Measurements from ENCODE around the gene VARS2. TPM values are rescaled to one million over a fixed set of nuclear protein-coding genes. Genes with fewer than 3 reads are reported as not detected.
"Not testable (repeated sequence)": the region's sequence is repeated elsewhere in the genome, so short reads cannot be mapped to it uniquely, and the experiment has no call there.

Gene VARS2
- polyA plus RNA-seq, 6 donors from 2014 or later = 1.2 to 28.4 (median 19.4) TPM

DNA sequence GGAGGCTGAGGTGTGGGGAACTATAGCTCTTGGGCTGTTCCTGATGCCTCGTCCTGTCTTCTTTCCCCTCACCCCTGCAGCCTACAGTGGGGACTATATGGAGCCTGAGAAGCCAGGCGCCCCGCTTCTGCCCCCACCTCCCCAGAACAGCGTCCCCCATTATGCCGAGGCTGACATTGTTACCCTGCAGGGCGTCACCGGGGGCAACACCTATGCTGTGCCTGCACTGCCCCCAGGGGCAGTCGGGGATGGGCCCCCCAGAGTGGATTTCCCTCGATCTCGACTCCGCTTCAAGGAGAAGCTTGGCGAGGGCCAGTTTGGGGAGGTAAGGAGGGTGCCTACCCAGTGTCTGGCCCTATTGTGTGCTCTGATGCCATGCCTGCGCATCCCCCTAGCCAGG is 17.5 kb upstream of the VARS2 start:
- Mint-ChIP-seq H3K9me3 (no peaks in the 10 kb centered on the region), H3K4me1 (peaks cover 0 to 15% (median 8%) of the 10 kb centered on the region in 3 donors), H3K27ac (peak overlapping the region in 1 of 6 donors; percentile 7), H3K27me3 (no peaks in the 10 kb centered on the region), H3K36me3 (peaks cover 9 to 42% of the 10 kb centered on the region in 2 donors), H3K4me3 (no peak overlapping the region)
- ATAC-seq (ENCODE audit: low read depth in 2 of 2) (no peak), DNase-seq (no peak)

DNA sequence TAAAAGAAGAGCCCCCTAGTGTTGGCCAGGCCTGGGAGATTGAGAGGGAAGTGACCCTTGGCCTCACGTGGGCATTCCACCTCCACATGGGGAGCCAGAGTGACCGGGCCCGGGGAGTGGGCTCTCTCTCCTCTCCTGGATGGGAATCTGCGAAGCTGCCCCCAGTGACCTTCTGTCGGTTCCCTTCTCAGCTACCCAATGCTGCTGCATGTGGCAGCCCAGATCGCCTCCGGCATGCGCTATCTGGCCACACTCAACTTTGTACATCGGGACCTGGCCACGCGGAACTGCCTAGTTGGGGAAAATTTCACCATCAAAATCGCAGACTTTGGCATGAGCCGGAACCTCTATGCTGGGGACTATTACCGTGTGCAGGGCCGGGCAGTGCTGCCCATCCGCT is 16.2 kb upstream of the VARS2 start:
- DNase-seq = no peak
- Mint-ChIP-seq H3K27me3 (no peaks in the 10 kb centered on the region), H3K27ac (no peak overlapping the region), H3K36me3 (peaks cover 5 to 35% of the 10 kb centered on the region in 2 donors), H3K4me1 (peaks cover 8 to 20% (median 16%) of the 10 kb centered on the region in 3 donors), H3K4me3 (no peak overlapping the region), H3K9me3 (no peaks in the 10 kb centered on the region)
- no peak for ATAC-seq (ENCODE audit: low read depth in 2 of 2)

DNA sequence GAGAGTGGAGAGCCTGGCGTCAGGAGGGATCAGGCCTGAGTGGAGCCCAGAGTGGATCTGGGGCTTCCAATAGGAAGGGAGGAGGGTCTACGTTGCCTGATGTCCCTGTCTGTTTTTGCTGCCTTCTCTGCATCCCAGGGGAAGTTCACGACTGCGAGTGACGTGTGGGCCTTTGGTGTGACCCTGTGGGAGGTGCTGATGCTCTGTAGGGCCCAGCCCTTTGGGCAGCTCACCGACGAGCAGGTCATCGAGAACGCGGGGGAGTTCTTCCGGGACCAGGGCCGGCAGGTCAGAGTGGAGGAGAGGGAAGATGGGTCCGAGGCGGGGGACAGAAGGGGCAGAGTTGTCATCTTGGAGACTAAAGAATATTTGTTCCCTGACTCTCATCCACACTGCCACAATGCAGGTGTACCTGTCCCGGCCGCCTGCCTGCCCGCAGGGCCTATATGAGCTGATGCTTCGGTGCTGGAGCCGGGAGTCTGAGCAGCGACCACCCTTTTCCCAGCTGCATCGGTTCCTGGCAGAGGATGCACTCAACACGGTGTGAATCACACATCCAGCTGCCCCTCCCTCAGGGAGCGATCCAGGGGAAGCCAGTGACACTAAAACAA is 15.2 kb upstream of the VARS2 start:
- peak overlapping the region in 2 of 6 donors; percentile 15 to 96 for H3K27ac Mint-ChIP-seq
- H3K36me3 Mint-ChIP-seq = peaks cover 5 to 31% of the 10 kb centered on the region in 2 donors
- peak overlapping the region in 1 of 8 donors; percentile 15 for H3K4me3 Mint-ChIP-seq
- no peak for ATAC-seq (ENCODE audit: low read depth in 2 of 2)
- peaks cover 11 to 28% (median 17%) of the 10 kb centered on the region in 3 donors for H3K4me1 Mint-ChIP-seq
- no peaks in the 10 kb centered on the region for H3K9me3 Mint-ChIP-seq
- DNase-seq = no peak
- no peaks in the 10 kb centered on the region for H3K27me3 Mint-ChIP-seq

DNA sequence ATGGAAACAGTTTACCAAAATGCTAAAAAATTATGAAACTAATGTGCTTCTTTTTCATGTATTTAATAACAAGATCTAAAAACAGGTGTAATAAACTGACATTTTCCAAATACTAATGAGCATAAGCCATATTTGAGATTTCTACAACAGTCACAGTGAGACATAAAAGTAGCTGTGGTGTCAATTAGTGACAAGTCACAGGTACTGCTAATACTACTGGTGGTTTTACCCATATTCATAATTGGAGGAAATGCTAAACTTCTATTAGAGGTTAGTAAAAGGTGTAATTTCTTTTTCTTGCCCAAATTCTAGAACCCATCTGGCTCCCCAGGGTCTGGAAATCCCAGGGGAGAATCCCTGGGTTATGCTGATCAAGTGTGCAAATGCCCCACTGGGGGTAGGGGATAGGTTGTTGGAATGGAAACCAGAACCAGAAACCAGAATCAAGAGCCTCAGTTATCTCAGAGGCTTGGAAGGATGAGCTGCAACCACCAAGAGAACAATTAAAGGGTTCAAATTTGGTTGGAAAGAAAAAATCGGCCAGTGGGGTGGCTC is 13.1 kb upstream of the VARS2 start:
- peak overlapping the region in 1 of 6 donors; percentile 7 for H3K27ac Mint-ChIP-seq
- ATAC-seq (ENCODE audit: low read depth in 2 of 2) = no peak
- peaks cover 10 to 30% (median 11%) of the 10 kb centered on the region in 3 donors for H3K4me1 Mint-ChIP-seq

DNA sequence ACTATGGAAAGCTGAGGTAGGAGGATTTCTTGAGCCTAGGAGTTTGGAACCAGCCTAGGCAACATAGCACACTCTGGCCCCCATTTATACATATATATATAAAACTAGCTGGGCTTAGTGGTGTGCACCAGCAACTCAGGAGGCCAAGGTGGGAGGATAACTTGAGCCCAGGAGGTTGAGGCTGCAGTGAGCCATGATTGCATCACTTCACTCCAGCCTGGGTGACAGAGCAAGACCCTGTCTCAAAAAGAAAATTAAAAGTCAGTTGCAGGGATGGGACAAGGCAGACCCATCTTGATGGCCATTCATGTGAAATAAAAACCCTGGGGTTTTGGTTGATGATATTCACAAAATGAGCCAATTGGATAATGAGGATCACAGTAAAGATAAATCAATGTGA is 12.6 kb upstream of the VARS2 start:
- peaks cover 0 to 10% of the 10 kb centered on the region in 2 donors for H3K36me3 Mint-ChIP-seq
- H3K27me3 Mint-ChIP-seq = no peaks in the 10 kb centered on the region
- H3K4me3 Mint-ChIP-seq = no peak overlapping the region
- H3K27ac Mint-ChIP-seq = no peak overlapping the region
- ATAC-seq (ENCODE audit: low read depth in 2 of 2) = no peak
- H3K9me3 Mint-ChIP-seq = no peaks in the 10 kb centered on the region
- DNase-seq = no peak
- H3K4me1 Mint-ChIP-seq = peaks cover 8 to 31% (median 11%) of the 10 kb centered on the region in 3 donors

More for the DNA sequence above, 13.1 kb upstream of the VARS2 start:
- no peaks in the 10 kb centered on the region for H3K27me3 Mint-ChIP-seq
- DNase-seq = no peak
- H3K36me3 Mint-ChIP-seq = peaks cover 0 to 13% of the 10 kb centered on the region in 2 donors
- peak overlapping the region in 1 of 8 donors; percentile 5 for H3K4me3 Mint-ChIP-seq
- no peaks in the 10 kb centered on the region for H3K9me3 Mint-ChIP-seq

DNA sequence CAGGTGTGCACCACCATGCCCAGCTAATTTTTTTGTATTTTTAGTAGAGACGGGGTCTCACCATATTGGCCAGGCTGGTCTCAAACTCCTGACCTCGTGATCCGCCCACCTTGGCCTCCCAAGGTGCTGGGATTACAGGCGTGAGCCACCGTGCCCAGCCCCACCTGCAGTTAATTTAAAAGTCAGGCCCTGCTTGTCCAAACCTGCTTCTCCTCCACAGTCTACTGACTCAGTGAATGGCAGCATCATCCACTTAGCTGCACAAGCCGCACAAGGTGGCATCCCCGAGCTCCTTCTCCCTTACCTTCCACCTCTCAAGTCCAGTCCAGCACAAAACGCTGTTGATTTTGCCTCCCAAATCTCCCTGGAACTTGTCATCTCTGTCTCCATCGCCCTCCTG is 11.8 kb upstream of the VARS2 start:
- H3K4me1 Mint-ChIP-seq = peaks cover 8 to 34% (median 11%) of the 10 kb centered on the region in 3 donors
- H3K27ac Mint-ChIP-seq = peak overlapping the region in 3 of 6 donors; percentile 6 to 84 (median 34)
- H3K4me3 Mint-ChIP-seq = peak overlapping the region in 6 of 8 donors; percentile 13 to 86 (median 60)
- not testable (repeated sequence) for H3K36me3 Mint-ChIP-seq; ATAC-seq (ENCODE audit: low read depth in 2 of 2); H3K9me3 Mint-ChIP-seq; DNase-seq; H3K27me3 Mint-ChIP-seq

DNA sequence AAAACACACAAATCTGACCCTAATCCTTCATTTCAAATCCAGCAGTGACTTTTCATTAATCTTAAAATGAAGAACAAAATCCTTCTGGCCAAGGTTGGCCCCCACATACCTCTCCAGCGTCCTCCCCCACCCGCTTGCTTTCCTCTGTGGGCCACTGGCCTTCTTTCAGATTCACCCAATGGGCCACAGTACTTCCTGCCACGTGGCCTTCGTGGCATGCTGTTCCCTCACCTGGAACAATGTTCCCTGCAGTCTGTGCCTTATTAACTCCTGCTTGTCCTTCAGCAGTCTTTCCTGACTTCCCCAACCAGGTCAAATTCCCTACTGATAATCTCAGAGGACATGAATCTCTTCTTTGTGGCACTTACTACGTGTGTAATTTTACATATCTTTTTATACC is 11.3 kb upstream of the VARS2 start:
- ATAC-seq (ENCODE audit: low read depth in 2 of 2) (peak in 1 of 2 donors; percentile 20), DNase-seq (no peak)
- H3K27ac Mint-ChIP-seq = peak overlapping the region in 4 of 6 donors; percentile 6 to 71 (median 45)
- no peaks in the 10 kb centered on the region for H3K27me3 Mint-ChIP-seq
- peaks cover 9 to 39% (median 12%) of the 10 kb centered on the region in 3 donors for H3K4me1 Mint-ChIP-seq
- no peaks in the 10 kb centered on the region for H3K9me3 Mint-ChIP-seq
- H3K36me3 Mint-ChIP-seq = peaks cover 0 to 10% of the 10 kb centered on the region in 2 donors
- H3K4me3 Mint-ChIP-seq = peak overlapping the region in 6 of 8 donors; percentile 13 to 86 (median 60)

DNA sequence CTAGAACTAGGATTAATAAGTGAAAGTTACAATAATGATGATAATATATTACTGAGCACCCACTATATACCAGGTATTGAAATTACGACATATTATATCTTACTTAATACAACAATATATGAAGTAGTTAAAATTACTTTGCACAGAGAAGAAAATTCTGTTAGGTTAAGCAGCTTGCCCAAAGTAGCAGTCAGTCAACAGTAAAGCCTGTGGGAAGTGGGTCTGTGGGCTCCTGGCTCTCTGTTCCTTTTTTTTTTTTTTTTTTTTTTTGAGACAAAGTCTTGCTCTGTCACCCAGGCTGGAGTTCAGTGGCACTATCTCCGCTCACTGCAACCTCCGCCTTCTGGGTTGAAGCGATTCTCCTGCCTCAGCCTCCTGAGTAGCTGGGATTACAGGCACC is 10.8 kb upstream of the VARS2 start:
- Mint-ChIP-seq H3K9me3 (no peaks in the 10 kb centered on the region), H3K36me3 (peaks cover 0 to 7% of the 10 kb centered on the region in 2 donors), H3K27ac (peak overlapping the region in 3 of 6 donors; percentile 6 to 71 (median 46)), H3K4me3 (peak overlapping the region in 6 of 8 donors; percentile 13 to 86 (median 49)), H3K27me3 (no peaks in the 10 kb centered on the region), H3K4me1 (peaks cover 14 to 44% (median 18%) of the 10 kb centered on the region in 3 donors)
- DNase-seq = peak; percentile 27
- ATAC-seq (ENCODE audit: low read depth in 2 of 2) = peak; percentile 28 to 41

DNA sequence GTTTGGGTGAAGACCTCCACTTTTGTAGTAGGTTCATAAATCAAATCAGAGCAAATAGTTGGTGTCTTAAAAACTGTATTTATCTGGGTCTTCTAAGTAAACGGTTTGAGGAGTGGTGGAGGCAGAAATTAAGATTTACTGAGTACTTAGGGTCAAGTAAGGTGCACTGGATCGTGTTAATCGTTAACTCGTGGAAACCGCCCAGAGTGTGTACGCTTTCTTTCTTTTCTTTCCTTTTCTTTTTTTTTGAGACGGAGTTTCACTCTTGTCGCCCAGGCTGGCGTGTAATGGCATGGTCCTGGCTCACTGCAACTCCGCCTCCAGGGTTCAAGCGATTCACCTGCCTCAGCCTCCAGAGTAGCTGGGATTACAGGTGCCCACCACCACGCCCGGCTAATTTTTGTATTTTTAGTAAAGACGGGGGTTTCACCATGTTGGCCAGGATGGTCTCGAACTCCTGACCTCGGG is 6.7 kb upstream of the VARS2 start:
- H3K27me3 Mint-ChIP-seq; H3K9me3 Mint-ChIP-seq; DNase-seq; ATAC-seq (ENCODE audit: low read depth in 2 of 2): not testable (repeated sequence)
- Mint-ChIP-seq H3K4me3 (peak overlapping the region; percentile 96 to 100 (median 98)), H3K36me3 (peaks cover 0 to 14% of the 10 kb centered on the region in 2 donors), H3K4me1 (peaks cover 25 to 48% (median 26%) of the 10 kb centered on the region in 3 donors), H3K27ac (peak overlapping the region in 2 of 6 donors; percentile 51 to 90)

DNA sequence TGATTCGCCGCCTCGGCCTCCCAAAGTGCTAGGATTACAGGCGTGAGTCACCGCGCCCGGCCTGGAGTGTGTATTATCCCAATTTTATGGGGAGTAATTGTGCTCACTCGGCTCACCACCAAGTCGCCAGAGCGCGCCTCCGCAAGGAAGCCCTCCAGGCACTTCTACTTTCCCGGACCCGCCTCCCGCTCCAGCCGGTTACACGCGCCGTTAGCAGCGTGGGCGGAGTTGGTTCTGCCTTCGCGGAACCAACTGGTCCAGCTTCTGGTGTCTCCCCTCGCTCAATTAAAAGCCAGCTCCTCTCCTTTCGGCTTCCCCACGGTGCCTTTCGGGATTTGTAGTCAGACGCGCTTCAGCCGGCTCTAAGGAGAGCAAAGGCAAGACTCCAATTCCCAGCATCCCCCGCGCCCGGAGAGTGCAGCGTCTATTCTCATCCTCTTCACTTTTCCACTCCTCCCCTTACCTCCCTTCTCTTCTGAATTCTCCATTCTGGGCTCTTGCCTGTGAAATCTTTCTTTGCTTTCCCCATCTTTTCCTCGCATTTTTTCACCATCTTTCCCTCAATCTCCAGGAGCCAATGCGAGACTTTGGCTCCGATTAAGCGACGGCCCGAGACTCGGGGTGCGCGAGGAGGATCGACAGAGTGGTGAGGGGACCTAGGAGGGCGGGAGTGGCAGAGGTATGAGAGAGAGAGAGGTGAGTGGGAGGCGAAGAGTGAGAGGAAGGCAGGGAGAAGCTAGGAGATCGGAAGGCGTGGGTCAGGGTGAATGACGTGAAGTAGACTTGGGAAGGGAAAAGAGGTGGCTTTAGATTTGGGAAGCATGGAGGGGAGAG is 6.1 kb upstream of the VARS2 start, which contains the start of gene GTF2H4:
Gene GTF2H4 (plus strand): TSS at position 450 of the 834 bp plus-strand sequence.
- Mint-ChIP-seq H3K27me3 (no peaks in the 10 kb centered on the region), H3K27ac (peak within 1 kb of the TSS; percentile 9 to 90 (median 65)), H3K4me3 (peak within 1 kb of the TSS; percentile 96 to 100 (median 98)), H3K9me3 (no peaks in the 10 kb centered on the region), H3K36me3 (peaks cover 0 to 14% of the 10 kb centered on the region in 2 donors), H3K4me1 (peaks cover 19 to 45% (median 22%) of the 10 kb centered on the region in 3 donors)
- DNase-seq (peak; percentile 85), ATAC-seq (ENCODE audit: low read depth in 2 of 2) (peak; percentile 96)

DNA sequence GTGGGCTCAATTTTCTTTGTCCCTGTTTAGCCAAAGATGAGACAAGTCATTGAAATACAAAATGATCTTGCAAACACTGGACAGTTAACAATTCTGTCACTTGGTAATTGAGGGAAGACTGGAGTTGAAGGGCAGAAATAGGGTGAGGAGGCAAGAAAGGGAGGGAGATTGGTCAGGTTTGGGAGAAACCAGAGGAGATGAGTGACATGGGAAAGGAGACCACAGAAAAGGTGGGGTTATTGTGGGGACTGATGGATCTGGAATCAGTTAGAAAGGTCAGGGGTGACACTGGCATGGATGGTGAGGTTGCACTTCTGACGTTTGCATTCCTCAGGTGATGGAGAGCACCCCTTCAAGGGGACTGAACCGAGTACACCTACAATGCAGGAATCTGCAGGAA is 5.3 kb upstream of the VARS2 start:
- ATAC-seq (ENCODE audit: low read depth in 2 of 2) (no peak), DNase-seq (no peak)
- H3K36me3 Mint-ChIP-seq = peaks cover 0 to 14% of the 10 kb centered on the region in 2 donors
- H3K27ac Mint-ChIP-seq = peak overlapping the region in 2 of 6 donors; percentile 51 to 69
- peak overlapping the region; percentile 96 to 100 (median 98) for H3K4me3 Mint-ChIP-seq
- H3K4me1 Mint-ChIP-seq = peaks cover 17 to 44% (median 21%) of the 10 kb centered on the region in 3 donors
- no peaks in the 10 kb centered on the region for H3K9me3 Mint-ChIP-seq
- H3K27me3 Mint-ChIP-seq = no peaks in the 10 kb centered on the region

DNA sequence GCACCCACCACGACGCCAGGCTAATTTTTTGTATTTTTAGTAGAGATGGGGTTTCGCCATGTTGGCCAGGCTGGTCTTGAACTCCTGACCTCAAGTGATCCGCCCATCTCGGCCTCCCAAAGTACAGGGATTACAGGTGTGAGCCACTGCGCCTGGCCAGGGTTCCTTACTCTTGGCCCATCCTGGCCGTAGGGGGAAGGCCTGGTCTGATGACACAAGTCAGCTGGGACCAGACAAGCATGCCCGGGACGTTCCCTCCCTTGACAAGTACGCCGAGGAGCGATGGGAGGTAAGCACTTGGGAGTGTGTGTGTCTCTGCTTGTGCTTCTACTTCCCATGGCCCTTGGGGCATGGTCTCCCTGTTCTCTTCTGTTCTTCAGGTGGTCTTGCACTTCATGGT is 3.6 kb upstream of the VARS2 start:
- Mint-ChIP-seq H3K36me3 (peaks cover 0 to 14% of the 10 kb centered on the region in 2 donors), H3K4me3 (peak overlapping the region in 5 of 8 donors; percentile 36 to 98 (median 61)), H3K4me1 (peaks cover 30 to 58% (median 31%) of the 10 kb centered on the region in 3 donors)
- not testable (repeated sequence) for H3K27me3 Mint-ChIP-seq; DNase-seq; ATAC-seq (ENCODE audit: low read depth in 2 of 2); H3K27ac Mint-ChIP-seq; H3K9me3 Mint-ChIP-seq
